Esophagus squamous epithelium (tissue), 5 donors: ENCODE results near the gene LENG8. TPM values are rescaled to one million over a fixed set of nuclear protein-coding genes. Genes with fewer than 3 reads are reported as not detected.

ENCODE experiments used
- DNase-seq: peaks from one replicate; lab custom pipeline; 2025; lab: John Stamatoyannopoulos, UW
- H3K27ac ChIP-seq, 4 donors: fragments of 200-600 bp; sonication (generic); one replicate each; pipeline ENCODE4 v1.5.1; 2016 to 2019; ENCODE audit warnings: mild to moderate bottlenecking in 1 of 4
- H3K27me3 ChIP-seq, 4 donors: fragments of 200-600 bp; sonication (generic); 1 replicate in 3 of 4; 2 replicates in 1 of 4; pipeline versions ENCODE4 v1.5.1 to v1.6.0; 2017 to 2021; ENCODE audit warnings: antibody characterized with exemption in 1 of 4
- H3K36me3 ChIP-seq, 3 donors: fragments of 200-600 bp; sonication (generic); one replicate each; pipeline ENCODE4 v1.5.1; 2016 to 2019
- H3K4me1 ChIP-seq, 3 donors: fragments of 200-600 bp; sonication (generic); one replicate each; pipeline ENCODE4 v1.5.1; 2017 to 2019
- H3K4me3 ChIP-seq, 4 donors: fragments of 200-600 bp; sonication (generic); 1 replicate in 3 of 4; 2 replicates in 1 of 4; pipeline ENCODE4 v1.5.1; 2016 to 2019; ENCODE audit warnings: mild to moderate bottlenecking in 2 of 4, moderate library complexity in 1 of 4
- H3K9me3 ChIP-seq, 3 donors: fragments of 200-600 bp; sonication (generic); one replicate each; pipeline ENCODE4 v1.5.1; 2016 to 2019
- CTCF ChIP-seq, 6 experiments: fragments of 450-650 bp in 4 of 6; fragments of 200-600 bp in 2 of 6; sonication (generic) in 2 of 6; IDR thresholded peaks; one replicate each; pipeline ENCODE4 v1.5.1; 2016 to 2019; ENCODE audit warnings: antibody characterized with exemption in 6 of 6, mild to moderate bottlenecking in 4 of 6, moderate library complexity in 4 of 6
- POLR2A ChIP-seq, 4 donors: fragments of 450-650 bp; IDR thresholded peaks; one replicate each; pipeline ENCODE4 v1.6.1; 2017; ENCODE audit warnings: antibody characterized with exemption in 4 of 4, mild to moderate bottlenecking in 4 of 4, moderate library complexity in 3 of 4
- WGBS, 2 donors: methylation state at CpG; one replicate each; pipeline ENCODE4 v1.1.5; 2018; 5-methylcytosine and 5-hydroxymethylcytosine counted together
- intact Hi-C: fragments of 100-400 bp; cut with DNase I; formaldehyde crosslinking; loops from one replicate; pipeline ENCODE4 v1.15.0; 2022
- total RNA-seq, 4 donors: library from RNA; depleted of rRNA; stranded (reverse); fragments of >200 nt; gene quantifications; one replicate each; pipeline ENCODE4 v1.1.0, GENCODE V29; 2016
- donor health status: DM: yes; HTN: yes; CAD: no.

LENG8 gene
- total RNA-seq, 4 donors from 2014 or later = 22.9 to 95.2 (median 49.6) TPM

DNA sequence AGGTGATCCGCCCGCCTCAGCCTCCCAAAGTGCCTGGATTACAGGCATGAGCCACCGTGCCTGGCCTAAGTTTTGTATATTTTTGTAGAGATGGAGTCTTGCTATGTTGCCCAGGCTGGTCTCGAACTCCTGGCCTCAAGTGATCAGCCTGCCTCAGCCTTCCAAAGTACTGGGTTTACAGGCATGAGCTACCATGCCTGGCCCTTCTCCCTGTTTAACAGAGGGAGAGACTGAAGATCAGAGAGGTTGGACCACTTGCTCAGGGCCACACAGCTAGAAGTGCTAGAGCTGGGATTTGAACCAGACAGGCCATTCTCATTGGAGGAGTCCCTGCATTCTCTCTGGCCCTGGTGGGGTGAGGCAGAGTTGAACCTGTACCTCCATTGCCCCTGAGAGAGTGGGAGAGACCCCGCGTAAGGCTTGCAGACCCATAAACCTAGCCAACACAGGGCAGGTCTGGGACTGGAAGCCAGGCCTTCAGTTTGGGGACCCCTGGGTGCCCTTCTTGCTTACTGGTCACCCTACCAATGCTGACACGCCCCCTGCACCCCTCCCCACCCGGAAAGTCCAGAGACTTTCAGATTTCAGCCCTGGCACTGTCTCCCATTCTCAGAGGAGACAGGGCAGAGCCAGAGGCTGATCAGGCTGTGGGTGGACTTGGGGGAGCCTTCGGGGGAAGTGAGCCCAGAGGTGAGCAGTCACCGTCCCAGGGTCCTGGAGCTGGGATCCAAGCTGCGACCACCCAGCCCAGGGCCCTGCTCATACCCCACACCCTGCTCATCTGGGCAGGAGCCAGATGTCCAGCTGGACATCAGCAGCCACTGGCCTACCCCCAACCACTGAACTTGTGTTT is 20.4 kb upstream of the LENG8 start:
- Histone ChIP-seq H3K27me3 (peaks cover 4 to 90% (median 16%) of the 10 kb centered on the region in 4 donors), H3K27ac (no peak overlapping the region), H3K4me3 (no peak overlapping the region), H3K36me3 (no peaks in the 10 kb centered on the region), H3K4me1 (peaks cover 12 to 33% (median 14%) of the 10 kb centered on the region in 3 donors), H3K9me3 (no peaks in the 10 kb centered on the region)
- DNase-seq = no peak
- no peak for TF ChIP-seq CTCF (IDR thresholded peaks at IDR 0.05)
- TF ChIP-seq POLR2A (IDR thresholded peaks at IDR 0.05) = no peak
- WGBS, 2 donors = 54 to 60% methylated on average over 4 to 5 of the region's 11 CpGs
- intact Hi-C loops = no loop called here

- H3K9me3 ChIP-seq = no peaks in the 10 kb centered on the region
- no peak overlapping the region for H3K4me3 ChIP-seq
- intact Hi-C loops = no loop called here
- peaks cover 4 to 84% (median 16%) of the 10 kb centered on the region in 4 donors for H3K27me3 ChIP-seq
- TF ChIP-seq POLR2A (IDR thresholded peaks at IDR 0.05) (no peak), CTCF (IDR thresholded peaks at IDR 0.05) (no peak)
- H3K36me3 ChIP-seq = no peaks in the 10 kb centered on the region
- DNase-seq = no peak
- H3K4me1 ChIP-seq = peaks cover 12 to 33% (median 14%) of the 10 kb centered on the region in 3 donors
- WGBS, 2 donors = 23 to 40% methylated on average over 3 to 5 of the region's 8 CpGs
- H3K27ac ChIP-seq = no peak overlapping the region
Measured at GRCh38 chr19:54429176-54429495, 19.9 kb upstream of the LENG8 start.

- no peak for DNase-seq
- no peaks in the 10 kb centered on the region for H3K9me3 ChIP-seq
- no peak for TF ChIP-seq CTCF (IDR thresholded peaks at IDR 0.05)
- TF ChIP-seq POLR2A (IDR thresholded peaks at IDR 0.05) = no peak
- WGBS, 2 donors = 41 to 44% methylated on average over 2 to 3 of the region's 13 CpGs
- intact Hi-C loops = no loop called here
- no peaks in the 10 kb centered on the region for H3K36me3 ChIP-seq
- peaks cover 12 to 38% (median 17%) of the 10 kb centered on the region in 3 donors for H3K4me1 ChIP-seq
- H3K27ac ChIP-seq = no peak overlapping the region
- no peak overlapping the region for H3K4me3 ChIP-seq
- H3K27me3 ChIP-seq = peaks cover 4 to 78% (median 16%) of the 10 kb centered on the region in 4 donors
Measured at GRCh38 chr19:54429545-54430227, 19.3 kb upstream of the LENG8 start.

DNA sequence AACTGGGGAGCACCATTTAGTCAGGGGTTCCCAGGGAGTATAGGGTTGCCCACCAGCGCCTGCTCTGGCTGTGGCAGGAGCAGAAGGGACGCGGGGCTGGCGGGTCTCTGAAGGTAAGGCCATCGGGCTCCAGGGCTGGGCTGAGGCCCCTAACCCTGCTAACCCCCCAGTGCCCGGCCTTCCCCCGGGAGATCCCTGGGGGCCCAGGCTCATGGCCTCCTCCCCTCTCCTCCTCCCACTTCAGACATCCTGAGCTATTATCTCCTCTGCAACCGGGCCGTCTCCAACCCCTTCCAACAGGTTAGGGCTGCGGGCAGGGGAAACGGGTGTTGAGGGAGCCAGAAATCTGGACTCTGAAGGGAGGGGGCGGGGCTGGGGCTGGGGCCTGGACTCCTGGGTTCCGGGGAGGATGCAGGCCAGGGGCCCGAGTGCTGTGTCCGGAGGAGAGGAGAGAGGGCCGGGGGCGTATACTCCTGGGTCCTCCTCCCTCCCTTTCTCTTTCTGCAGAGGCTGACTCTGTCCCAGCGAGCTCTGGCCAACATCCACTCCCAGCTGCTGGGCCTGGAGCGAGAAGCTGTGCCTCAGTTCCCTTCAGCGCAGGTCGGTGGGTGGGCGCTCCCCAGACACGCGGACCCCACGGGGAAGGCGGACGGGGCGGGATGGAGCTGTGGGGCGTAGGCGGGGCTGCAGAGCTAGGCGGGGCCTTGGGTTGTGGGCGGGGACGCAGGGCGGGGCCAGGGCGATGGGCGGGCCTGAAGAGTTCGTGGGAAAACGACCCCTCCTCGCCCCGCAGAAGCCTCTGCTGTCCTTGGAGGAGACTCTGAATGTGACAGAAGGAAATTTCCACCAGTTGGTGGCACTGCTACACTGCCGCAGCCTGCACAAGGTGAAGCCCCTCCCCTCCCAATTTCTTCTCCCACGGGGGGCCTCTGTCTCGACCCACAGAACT is 18.4 kb upstream of the LENG8 start:
- DNase-seq = no peak
- Histone ChIP-seq H3K4me1 (peaks cover 16 to 47% (median 26%) of the 10 kb centered on the region in 3 donors), H3K4me3 (peak overlapping the region in 3 of 4 donors; percentile 32 to 56 (median 36)), H3K9me3 (no peaks in the 10 kb centered on the region), H3K27me3 (peaks cover 4 to 70% (median 16%) of the 10 kb centered on the region in 4 donors), H3K36me3 (no peaks in the 10 kb centered on the region), H3K27ac (peak overlapping the region in 1 of 4 donors; percentile 38)
- intact Hi-C loops = no loop called here
- TF ChIP-seq CTCF (IDR thresholded peaks at IDR 0.05) (peak in 2 of 6 experiments; percentile 5 to 14), POLR2A (IDR thresholded peaks at IDR 0.05) (no peak)
- WGBS, 2 donors = 7 to 17% methylated on average over 10 to 14 of the region's 43 CpGs
